Stimulated activated CD4-positive, alpha-beta T cell treated with anti-CD3 and anti-CD28 coated beads, Interleukin-2, amount 100 ng/mL, for 48 hours (primary cell): Measurements from ENCODE around the gene ADRA2C.

ENCODE experiments used
- DNase-seq, 2 donors: peaks; one replicate each; pipeline ENCODE4 v3.0.0-alpha.2; 2020

ADRA2C gene

GRCh38 chr4:3766036-3766784, at the start of gene ADRA2C:
TSS of gene ADRA2C (plus strand) at chr4:3766385. CDS start at chr4:3766607, 222 bp downstream.
- no peak for DNase-seq

- DNase-seq: no peak
Measured at GRCh38 chr4:3716631-3717235, 49.5 kb upstream of the ADRA2C start.

GRCh38 chr4:3717241-3717640, 48.9 kb upstream of the ADRA2C start:
- DNase-seq: no peak

DNA sequence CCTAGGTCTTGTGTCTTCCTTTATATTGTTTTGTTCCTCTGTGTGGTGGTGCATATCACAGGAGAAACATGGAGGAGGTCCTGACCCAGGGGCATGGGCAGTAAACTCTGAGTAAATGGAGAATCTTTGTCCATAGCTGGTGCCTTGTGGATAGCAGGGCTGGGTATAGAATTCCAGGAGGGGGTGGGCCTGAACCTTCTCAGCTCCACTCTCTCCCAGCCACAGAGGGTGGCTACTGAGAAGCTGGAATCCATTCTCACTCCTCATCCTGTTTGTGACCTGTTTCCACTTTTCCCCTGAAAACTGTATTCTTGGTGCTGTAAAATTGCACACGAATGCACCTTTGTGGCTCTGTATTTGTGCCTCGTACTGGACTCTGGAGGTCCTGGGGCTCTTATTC, 47.7 kb upstream of the ADRA2C start:
- no peak for DNase-seq

GRCh38 chr4:3719191-3719590, 47.0 kb upstream of the ADRA2C start:
- DNase-seq: no peak

- DNase-seq: no peak
Measured at GRCh38 chr4:3719836-3720235, 46.3 kb upstream of the ADRA2C start.

DNA sequence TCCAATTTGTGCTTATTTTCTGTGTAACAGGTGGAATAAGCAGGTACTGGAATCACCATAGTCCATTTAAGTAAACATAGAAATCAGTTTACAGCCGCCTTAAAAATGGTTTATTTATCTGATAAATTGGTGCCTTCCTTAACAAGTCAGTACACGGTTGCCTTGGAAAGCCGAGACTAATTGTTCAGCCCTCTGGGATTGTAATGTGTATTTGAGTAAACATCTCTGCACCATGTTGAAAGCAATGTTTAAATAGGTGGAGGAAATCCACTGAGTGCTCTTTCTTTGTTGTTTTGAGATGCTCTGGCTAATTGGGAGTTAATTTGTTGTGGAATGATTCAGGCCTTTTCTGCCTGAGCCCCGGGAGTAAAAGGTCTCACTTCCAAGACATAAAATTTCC, 45.7 kb upstream of the ADRA2C start:
- no peak for DNase-seq

DNA sequence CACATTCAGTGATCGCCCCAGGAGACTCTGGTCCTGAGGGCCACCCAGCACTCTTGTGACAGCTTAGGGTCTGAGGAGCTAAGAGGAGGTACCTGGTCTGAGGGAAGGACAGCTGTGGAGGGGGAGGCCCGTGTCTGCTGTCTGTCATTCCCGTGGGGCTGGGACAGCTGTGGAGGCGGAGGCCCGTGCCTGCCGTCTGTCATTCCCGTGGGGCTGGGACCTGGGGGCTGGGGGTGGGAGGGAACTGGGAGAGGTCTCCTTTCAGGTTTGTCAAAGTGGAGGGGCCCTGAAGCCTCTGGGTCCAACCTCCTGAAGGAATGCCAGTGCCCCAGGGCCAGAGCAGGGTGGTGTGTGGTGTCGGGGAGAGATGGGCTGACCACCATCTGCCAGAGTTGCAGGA, 45.0 kb upstream of the ADRA2C start:
- no peak for DNase-seq

DNA sequence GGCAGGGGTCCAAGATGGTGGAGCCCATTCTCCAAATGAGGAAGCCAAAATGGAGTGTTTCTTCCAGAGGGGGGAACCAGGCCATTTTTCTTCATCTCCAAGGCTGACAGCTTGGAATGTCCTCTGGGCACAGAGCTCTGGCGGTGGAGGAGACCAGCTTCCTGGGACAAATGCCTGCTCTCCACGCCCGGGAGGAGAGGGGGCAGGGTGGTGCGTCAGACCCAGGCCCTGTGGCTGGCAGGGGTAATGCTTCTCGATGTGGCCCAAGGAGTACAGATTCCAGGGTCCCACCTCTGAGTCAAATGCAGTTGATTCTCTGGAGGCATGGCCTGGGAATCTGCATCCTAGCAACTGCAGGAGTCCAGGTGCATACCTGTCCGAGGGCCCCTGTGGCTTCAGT, 44.6 kb upstream of the ADRA2C start:
- DNase-seq: no peak

- DNase-seq: no peak
Measured at GRCh38 chr4:3722446-3723231, 43.5 kb upstream of the ADRA2C start.

DNA sequence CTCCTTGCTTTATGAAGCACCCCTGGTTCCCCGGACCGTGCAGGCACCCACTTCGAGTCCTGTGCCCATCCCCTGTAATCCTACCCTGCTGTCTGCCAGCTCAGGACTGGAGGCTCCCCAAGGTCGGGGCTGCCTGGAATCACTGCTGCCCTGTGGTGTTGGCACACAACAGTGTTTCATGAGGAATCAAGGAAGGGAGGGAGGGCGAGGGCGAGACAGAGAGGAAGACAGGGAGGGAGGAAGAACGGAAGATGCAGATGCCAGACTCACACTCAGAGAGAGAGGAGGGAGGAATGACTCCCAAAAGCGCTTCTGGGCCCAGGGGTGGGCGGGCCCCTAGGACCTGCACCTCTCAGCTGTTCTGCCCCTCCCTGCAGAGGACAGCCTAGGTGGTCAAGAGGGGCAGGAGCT, 42.9 kb upstream of the ADRA2C start:
- no peak for DNase-seq

GRCh38 chr4:3724319-3725231, 41.6 kb upstream of the ADRA2C start:
- DNase-seq: no peak

GRCh38 chr4:3725936-3726870, 40.0 kb upstream of the ADRA2C start:
- DNase-seq: no peak

DNA sequence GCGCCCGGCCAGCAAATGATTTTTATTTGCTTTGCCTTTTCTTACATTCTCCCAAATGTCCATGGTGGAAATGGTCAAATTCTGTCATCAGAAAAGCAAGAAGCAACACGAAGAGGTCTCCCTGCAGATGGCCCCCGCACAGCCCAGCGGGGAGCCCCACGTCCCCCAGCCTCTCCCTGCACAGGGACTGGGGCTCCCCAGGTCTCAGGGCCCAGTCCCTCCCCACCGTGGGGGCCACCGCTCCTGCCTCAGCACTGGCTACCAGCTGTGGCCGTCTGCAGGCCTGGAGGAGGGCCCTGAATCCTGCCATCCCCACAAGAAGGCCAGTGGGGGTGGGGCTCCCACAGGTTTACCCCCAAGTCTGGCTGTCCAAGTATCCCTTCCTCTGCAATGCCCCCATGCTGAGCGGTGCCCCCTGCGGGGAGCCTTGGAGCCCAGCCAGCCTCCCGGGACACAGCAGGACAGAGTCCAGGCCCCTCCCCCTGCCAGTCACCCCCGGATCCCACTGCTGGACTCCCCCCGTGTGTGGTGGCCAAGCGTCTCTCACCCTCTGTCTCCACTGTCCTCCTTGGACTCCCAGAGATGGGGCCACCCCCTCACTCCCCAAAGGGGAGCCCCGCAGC, 38.2 kb upstream of the ADRA2C start:
- no peak for DNase-seq

GRCh38 chr4:3729188-3729881, 36.9 kb upstream of the ADRA2C start:
- DNase-seq: no peak

DNA sequence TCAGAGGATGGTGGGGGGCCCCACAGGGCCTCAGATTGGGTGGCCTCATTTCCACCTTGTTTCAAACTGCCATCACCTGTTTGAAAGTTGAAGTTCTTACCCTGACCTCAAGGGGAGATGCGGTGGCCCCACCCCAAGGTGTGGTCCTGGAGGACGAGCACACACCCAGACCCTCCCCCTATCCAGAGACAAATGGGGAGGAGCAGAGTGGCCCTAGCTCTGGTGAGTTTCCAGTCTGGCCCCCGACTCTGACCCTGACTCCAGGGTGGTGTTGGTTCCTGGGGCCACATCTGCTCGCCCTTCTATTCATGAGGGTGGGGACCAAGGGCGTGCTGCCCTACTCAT, 36.3 kb upstream of the ADRA2C start:
- no peak for DNase-seq

GRCh38 chr4:3730422-3731190, 35.6 kb upstream of the ADRA2C start:
- DNase-seq: no peak

DNA sequence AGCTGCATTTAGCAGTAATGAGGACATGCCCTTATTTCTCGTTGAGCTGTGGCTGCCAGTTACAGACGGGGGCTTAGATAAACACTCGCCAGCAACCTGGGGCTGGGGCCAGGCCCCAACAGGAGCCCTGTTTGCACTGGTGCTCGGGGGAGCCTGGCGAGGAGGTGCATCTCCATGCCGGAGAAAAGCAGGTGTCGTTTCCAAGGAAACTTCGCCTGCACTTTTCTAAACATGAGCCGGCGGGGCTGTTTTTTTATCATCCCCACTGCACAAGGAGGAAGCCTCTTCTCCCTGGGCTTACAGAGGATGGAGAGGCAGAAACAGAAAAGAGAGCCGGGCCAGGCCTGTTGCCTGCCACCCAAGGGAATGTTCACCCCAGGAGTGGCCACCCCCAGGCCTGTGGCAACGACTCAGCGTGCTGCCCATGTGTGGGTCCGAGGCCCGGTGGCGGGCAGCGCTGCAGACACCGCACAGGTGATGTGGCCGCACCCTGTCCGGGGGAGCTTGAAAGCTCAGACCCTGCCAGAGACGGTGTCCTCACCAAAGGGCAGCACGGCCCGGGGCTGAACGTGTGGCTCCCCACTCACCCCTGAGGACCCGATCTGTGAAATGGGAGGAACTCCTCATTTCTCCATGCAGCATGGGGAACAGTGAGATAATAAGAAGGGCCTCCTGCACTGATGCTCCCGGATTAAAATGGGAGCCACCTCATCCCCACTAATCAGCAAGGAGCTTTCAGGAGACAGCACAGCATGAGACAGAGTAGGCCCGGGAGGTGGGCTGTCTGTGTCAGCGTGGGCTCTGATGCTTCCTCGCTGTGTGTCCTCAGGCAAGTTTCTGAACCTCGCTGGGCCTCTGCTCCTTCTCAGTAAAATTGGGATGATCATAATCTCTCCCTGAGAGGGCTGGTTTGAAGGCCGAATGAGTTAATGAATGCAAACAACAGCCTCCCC, 33.8 kb upstream of the ADRA2C start:
- DNase-seq: no peak

DNA sequence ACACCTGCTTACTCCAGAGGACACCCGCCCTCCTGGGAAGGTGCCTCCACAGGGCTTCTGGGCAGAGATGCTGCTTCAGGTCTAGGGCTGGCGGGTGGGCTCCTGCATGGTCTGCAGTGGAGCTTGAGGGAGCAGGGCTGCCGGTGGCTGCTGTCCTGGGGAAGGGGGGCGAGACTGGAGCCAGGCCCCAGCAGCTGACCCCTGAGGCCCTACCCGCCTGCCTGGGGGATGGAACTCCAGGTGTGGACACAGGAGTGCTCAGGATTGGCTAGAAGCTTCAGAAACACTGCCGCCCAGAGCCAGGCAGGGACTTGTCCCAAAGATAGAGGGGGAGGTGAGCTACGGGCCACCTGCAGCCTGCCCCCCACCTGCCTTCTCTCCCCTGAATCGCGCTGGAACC, 33.0 kb upstream of the ADRA2C start:
- DNase-seq: no peak
